ENCODE measurements around the gene NUP188.

NUP188 gene

DNA sequence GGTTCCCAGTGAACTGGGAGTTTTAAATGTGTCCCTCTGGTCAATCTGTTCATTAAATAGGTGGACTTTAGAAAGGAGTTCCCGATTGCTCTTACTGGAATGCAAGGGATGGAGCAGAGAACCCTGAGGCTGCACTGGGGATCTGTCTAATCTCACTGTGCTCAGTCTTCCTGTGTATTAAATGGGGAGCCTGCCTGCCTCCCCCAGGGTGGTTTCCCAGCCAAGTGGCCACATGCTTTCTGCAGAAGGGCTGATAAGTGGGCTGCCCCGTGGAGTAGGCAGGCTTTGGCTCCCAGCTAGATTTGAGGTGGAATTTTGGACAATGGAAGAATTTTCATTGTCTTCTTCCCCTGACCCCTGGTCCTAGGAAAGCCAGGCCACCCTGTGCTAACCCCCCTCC lies 40.8 kb upstream of the NUP188 start:
- Histone ChIP-seq H3K36me3 (ENCODE audit: insufficient read depth, low read length) (peaks cover 29% of the 10 kb centered on the region), H3K4me1 (ENCODE audit: insufficient read depth, low read length) (peaks cover 19% of the 10 kb centered on the region), H3K27ac (ENCODE audit: low read depth, low read length) (no peak overlapping the region)

DNA sequence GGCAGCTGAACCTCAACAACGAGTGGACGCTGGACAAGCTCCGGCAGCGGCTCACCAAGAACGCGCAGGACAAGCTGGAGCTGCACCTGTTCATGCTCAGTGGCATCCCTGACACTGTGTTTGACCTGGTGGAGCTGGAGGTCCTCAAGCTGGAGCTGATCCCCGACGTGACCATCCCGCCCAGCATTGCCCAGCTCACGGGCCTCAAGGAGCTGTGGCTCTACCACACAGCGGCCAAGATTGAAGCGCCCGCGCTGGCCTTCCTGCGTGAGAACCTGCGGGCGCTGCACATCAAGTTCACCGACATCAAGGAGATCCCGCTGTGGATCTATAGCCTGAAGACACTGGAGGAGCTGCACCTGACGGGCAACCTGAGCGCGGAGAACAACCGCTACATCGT lies 39.1 kb upstream of the NUP188 start:
- H3K4me3 ChIP-seq (ENCODE audit: low read depth in 1 of 2, low read length in 2 of 2): no peak overlapping the region
- H3K27ac ChIP-seq (ENCODE audit: low read depth, low read length): no peak overlapping the region
- H3K36me3 ChIP-seq (ENCODE audit: insufficient read depth, low read length): peaks cover 29% of the 10 kb centered on the region
- peaks cover 35% of the 10 kb centered on the region for H3K4me1 ChIP-seq (ENCODE audit: insufficient read depth, low read length)
- no peaks in the 10 kb centered on the region for H3K9me3 ChIP-seq (ENCODE audit: low read length)
- no peak overlapping the region for H3K9ac ChIP-seq (ENCODE audit: low read length)
- H3K27me3 ChIP-seq (ENCODE audit: control insufficient read depth in 1 of 2, insufficient read depth in 2 of 2, low read length in 2 of 2): no peaks in the 10 kb centered on the region

More for the DNA sequence above, 40.8 kb upstream of the NUP188 start:
- Histone ChIP-seq H3K9me3 (ENCODE audit: low read length) (no peaks in the 10 kb centered on the region), H3K9ac (ENCODE audit: low read length) (no peak overlapping the region), H3K4me3 (ENCODE audit: low read depth in 1 of 2, low read length in 2 of 2) (no peak overlapping the region), H3K27me3 (ENCODE audit: control insufficient read depth in 1 of 2, insufficient read depth in 2 of 2, low read length in 2 of 2) (no peaks in the 10 kb centered on the region)

DNA sequence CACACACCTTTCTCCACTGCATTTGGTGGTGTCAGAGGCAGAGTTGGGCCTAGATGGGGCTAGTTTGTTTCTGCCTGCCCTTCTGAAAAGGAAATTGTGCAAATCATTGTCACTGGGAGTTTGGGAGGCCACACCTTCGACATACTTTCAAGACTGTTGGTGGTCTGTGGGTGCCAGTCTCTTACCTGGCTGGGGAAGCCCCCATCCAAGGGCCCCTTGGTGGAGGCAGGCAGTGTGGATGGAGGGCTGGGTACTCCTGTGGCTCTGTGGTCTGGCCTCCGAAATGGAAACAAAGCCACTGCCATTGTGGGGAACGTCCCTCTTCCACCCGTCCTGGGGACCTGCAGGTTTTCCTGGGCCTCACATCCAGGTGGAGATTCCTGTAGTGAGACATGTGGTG lies 37.6 kb upstream of the NUP188 start:
- H3K27ac ChIP-seq (ENCODE audit: low read depth, low read length): no peak overlapping the region
- H3K36me3 ChIP-seq (ENCODE audit: insufficient read depth, low read length): peaks cover 29% of the 10 kb centered on the region
- no peak overlapping the region for H3K9ac ChIP-seq (ENCODE audit: low read length)

DNA sequence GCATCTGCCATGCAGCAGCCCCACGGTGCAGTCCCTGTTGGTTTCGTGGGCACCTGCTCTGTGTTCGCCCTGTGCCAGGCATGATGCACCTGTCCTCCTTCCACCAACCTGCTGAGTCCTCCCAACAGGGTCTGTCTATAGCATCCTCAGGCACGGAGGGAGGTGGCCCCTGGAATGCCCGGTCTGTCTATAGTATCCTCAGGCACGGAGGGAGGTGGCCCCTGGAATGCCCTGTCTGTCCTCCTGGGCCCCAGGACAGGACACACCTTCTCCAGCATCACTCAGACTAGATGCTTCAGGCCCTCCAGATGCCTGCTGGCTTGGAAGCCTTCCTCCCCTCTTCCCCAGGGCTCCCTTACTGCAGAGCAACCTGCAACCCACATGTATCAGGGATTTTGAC lies 36.6 kb upstream of the NUP188 start:
- peaks cover 44% of the 10 kb centered on the region for H3K4me1 ChIP-seq (ENCODE audit: insufficient read depth, low read length)
- H3K36me3 ChIP-seq (ENCODE audit: insufficient read depth, low read length): peaks cover 29% of the 10 kb centered on the region
- H3K9me3 ChIP-seq (ENCODE audit: low read length): no peaks in the 10 kb centered on the region
- H3K4me3 ChIP-seq (ENCODE audit: low read depth in 1 of 2, low read length in 2 of 2): peak overlapping the region in 1 of 2 donors; percentile 16
- H3K27ac ChIP-seq (ENCODE audit: low read depth, low read length): no peak overlapping the region
- no peaks in the 10 kb centered on the region for H3K27me3 ChIP-seq (ENCODE audit: control insufficient read depth in 1 of 2, insufficient read depth in 2 of 2, low read length in 2 of 2)
- H3K9ac ChIP-seq (ENCODE audit: low read length): no peak overlapping the region

More for the DNA sequence above, 37.6 kb upstream of the NUP188 start:
- Histone ChIP-seq H3K4me1 (ENCODE audit: insufficient read depth, low read length) (peaks cover 39% of the 10 kb centered on the region), H3K9me3 (ENCODE audit: low read length) (no peaks in the 10 kb centered on the region), H3K27me3 (ENCODE audit: control insufficient read depth in 1 of 2, insufficient read depth in 2 of 2, low read length in 2 of 2) (no peaks in the 10 kb centered on the region), H3K4me3 (ENCODE audit: low read depth in 1 of 2, low read length in 2 of 2) (no peak overlapping the region)

GRCh38 chr9:128911529-128912035 lies 35.9 kb upstream of the NUP188 start:
- Histone ChIP-seq H3K9ac (ENCODE audit: low read length) (no peak overlapping the region), H3K27ac (ENCODE audit: low read depth, low read length) (no peak overlapping the region)

DNA sequence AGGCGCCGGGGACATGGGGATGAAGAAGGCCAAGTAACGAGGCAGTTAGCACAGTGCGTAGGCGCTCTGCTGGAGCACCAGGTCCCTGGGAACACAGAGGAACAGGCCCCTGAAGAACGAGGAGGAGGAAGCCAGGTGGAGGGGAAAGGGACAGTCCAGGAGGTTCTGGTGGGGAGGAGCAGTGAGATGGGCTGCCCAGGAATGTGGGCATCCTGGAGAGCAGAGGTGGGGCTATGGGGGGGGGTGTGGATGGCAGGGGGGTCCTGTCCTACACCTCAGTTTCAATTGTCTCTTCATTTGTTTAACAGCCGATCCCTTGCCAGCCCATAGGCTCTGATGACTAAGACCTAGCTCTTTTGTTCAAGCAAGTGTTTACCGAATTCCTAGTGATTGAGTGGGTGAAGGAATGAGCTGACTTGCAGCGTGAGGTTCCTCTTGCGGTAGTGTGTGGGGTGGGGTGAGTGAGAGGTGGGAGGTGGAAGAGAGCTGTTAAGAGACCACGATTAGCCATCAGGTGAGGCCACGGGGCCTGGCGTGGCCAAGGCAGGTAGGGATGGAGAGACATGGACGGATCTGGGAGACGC lies 35.1 kb upstream of the NUP188 start:
- H3K4me3 ChIP-seq (ENCODE audit: low read depth in 1 of 2, low read length in 2 of 2): peak overlapping the region in 1 of 2 donors; percentile 19
- H3K36me3 ChIP-seq (ENCODE audit: insufficient read depth, low read length): peaks cover 34% of the 10 kb centered on the region
- H3K9ac ChIP-seq (ENCODE audit: low read length): no peak overlapping the region

More at GRCh38 chr9:128911529-128912035, 35.9 kb upstream of the NUP188 start:
- Histone ChIP-seq H3K4me1 (ENCODE audit: insufficient read depth, low read length) (peaks cover 49% of the 10 kb centered on the region), H3K36me3 (ENCODE audit: insufficient read depth, low read length) (peaks cover 34% of the 10 kb centered on the region), H3K27me3 (ENCODE audit: control insufficient read depth in 1 of 2, insufficient read depth in 2 of 2, low read length in 2 of 2) (no peaks in the 10 kb centered on the region), H3K9me3 (ENCODE audit: low read length) (no peaks in the 10 kb centered on the region), H3K4me3 (ENCODE audit: low read depth in 1 of 2, low read length in 2 of 2) (no peak overlapping the region)

GRCh38 chr9:128913048-128913900 lies 34.2 kb upstream of the NUP188 start:
- Histone ChIP-seq H3K9me3 (ENCODE audit: low read length) (no peaks in the 10 kb centered on the region), H3K9ac (ENCODE audit: low read length) (no peak overlapping the region), H3K27me3 (ENCODE audit: control insufficient read depth in 1 of 2, insufficient read depth in 2 of 2, low read length in 2 of 2) (no peaks in the 10 kb centered on the region), H3K36me3 (ENCODE audit: insufficient read depth, low read length) (peaks cover 33% of the 10 kb centered on the region), H3K27ac (ENCODE audit: low read depth, low read length) (no peak overlapping the region), H3K4me3 (ENCODE audit: low read depth in 1 of 2, low read length in 2 of 2) (peak overlapping the region in 1 of 2 donors; percentile 19), H3K4me1 (ENCODE audit: insufficient read depth, low read length) (peaks cover 58% of the 10 kb centered on the region)

More for the DNA sequence above, 35.1 kb upstream of the NUP188 start:
- no peaks in the 10 kb centered on the region for H3K27me3 ChIP-seq (ENCODE audit: control insufficient read depth in 1 of 2, insufficient read depth in 2 of 2, low read length in 2 of 2)
- H3K9me3 ChIP-seq (ENCODE audit: low read length): no peaks in the 10 kb centered on the region
- H3K27ac ChIP-seq (ENCODE audit: low read depth, low read length): no peak overlapping the region
- H3K4me1 ChIP-seq (ENCODE audit: insufficient read depth, low read length): peaks cover 53% of the 10 kb centered on the region

- H3K9me3 ChIP-seq (ENCODE audit: low read length): no peaks in the 10 kb centered on the region
- H3K36me3 ChIP-seq (ENCODE audit: insufficient read depth, low read length): peaks cover 27% of the 10 kb centered on the region
- H3K9ac ChIP-seq (ENCODE audit: low read length): no peak overlapping the region
- no peak overlapping the region for H3K27ac ChIP-seq (ENCODE audit: low read depth, low read length)
- peaks cover 58% of the 10 kb centered on the region for H3K4me1 ChIP-seq (ENCODE audit: insufficient read depth, low read length)
- no peaks in the 10 kb centered on the region for H3K27me3 ChIP-seq (ENCODE audit: control insufficient read depth in 1 of 2, insufficient read depth in 2 of 2, low read length in 2 of 2)
- no peak overlapping the region for H3K4me3 ChIP-seq (ENCODE audit: low read depth in 1 of 2, low read length in 2 of 2)
Measured at GRCh38 chr9:128913995-128914772, 33.3 kb upstream of the NUP188 start.

GRCh38 chr9:128916204-128916603 lies 31.3 kb upstream of the NUP188 start:
- H3K27me3 ChIP-seq (ENCODE audit: control insufficient read depth in 1 of 2, insufficient read depth in 2 of 2, low read length in 2 of 2): no peaks in the 10 kb centered on the region
- no peaks in the 10 kb centered on the region for H3K9me3 ChIP-seq (ENCODE audit: low read length)
- H3K4me1 ChIP-seq (ENCODE audit: insufficient read depth, low read length): peaks cover 57% of the 10 kb centered on the region
- H3K36me3 ChIP-seq (ENCODE audit: insufficient read depth, low read length): peaks cover 18% of the 10 kb centered on the region
- H3K4me3 ChIP-seq (ENCODE audit: low read depth in 1 of 2, low read length in 2 of 2): no peak overlapping the region
- H3K9ac ChIP-seq (ENCODE audit: low read length): no peak overlapping the region
- H3K27ac ChIP-seq (ENCODE audit: low read depth, low read length): peak overlapping the region; percentile 88

DNA sequence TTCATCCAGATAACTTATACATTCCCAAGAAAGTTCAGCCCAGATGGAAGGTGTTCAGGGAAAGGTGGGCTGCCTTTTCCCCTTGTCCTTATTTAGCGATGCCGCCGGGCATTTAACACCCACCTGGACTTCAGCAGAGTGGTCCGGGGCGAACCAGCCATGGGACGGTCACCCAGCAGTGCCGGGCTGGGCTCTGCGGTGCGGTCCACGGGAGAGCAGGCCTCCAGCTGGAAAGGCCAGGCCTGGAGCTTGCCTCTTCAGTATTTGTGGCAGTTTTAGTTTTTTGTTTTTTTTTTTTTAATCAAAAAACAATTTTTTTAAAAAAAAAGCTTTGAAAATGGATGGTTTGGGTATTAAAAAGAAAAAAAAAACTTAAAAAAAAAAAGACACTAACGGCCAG lies 30.8 kb upstream of the NUP188 start:
- peaks cover 18% of the 10 kb centered on the region for H3K36me3 ChIP-seq (ENCODE audit: insufficient read depth, low read length)
- no peaks in the 10 kb centered on the region for H3K27me3 ChIP-seq (ENCODE audit: control insufficient read depth in 1 of 2, insufficient read depth in 2 of 2, low read length in 2 of 2)
- H3K9ac ChIP-seq (ENCODE audit: low read length): no peak overlapping the region
- no peaks in the 10 kb centered on the region for H3K9me3 ChIP-seq (ENCODE audit: low read length)
- no peak overlapping the region for H3K4me3 ChIP-seq (ENCODE audit: low read depth in 1 of 2, low read length in 2 of 2)
- peaks cover 55% of the 10 kb centered on the region for H3K4me1 ChIP-seq (ENCODE audit: insufficient read depth, low read length)
- peak overlapping the region; percentile 88 for H3K27ac ChIP-seq (ENCODE audit: low read depth, low read length)
